ENCODE data around the gene GAMT. TPM values are rescaled to one million over a fixed set of nuclear protein-coding genes. Genes with fewer than 3 reads are reported as not detected.

The GAMT gene
- total and polyA plus RNA-seq, 2 donors (not counting 3 experiments of a cell fraction or from before 2014, with no cell fraction given), result 22.1 to 36.9 TPM

- Histone ChIP-seq H3K36me3 (ENCODE audit: control insufficient read depth in 2 of 2, extremely low read depth in 1 of 2, insufficient read depth in 2 of 2, low read length in 2 of 2) (peaks cover 7 to 42% of the 10 kb centered on the region in 2 experiments), H3K9me1 (replicated peaks; ENCODE audit: control insufficient read depth, extremely low read depth, insufficient read depth, low read length) (no peaks in the 10 kb centered on the region), H3K4me1 (ENCODE audit: control insufficient read depth, extremely low read depth, insufficient read depth, low read length) (peaks cover 6% of the 10 kb centered on the region), H3K27me3 (ENCODE audit: control insufficient read depth in 2 of 2, insufficient read depth in 2 of 2, low read length in 2 of 2) (no peaks in the 10 kb centered on the region), H4K20me1 (replicated peaks; ENCODE audit: control insufficient read depth, extremely low read depth, insufficient read depth, low read length) (no peaks in the 10 kb centered on the region), H3K79me2 (ENCODE audit: control insufficient read depth, insufficient read depth, low read length) (peaks cover 34% of the 10 kb centered on the region), H2AFZ (ENCODE audit: low read depth, low read length) (no peak overlapping the region), H3K27ac (ENCODE audit: insufficient read depth, low read depth, low read length) (no peak overlapping the region), H3K9ac (replicated peaks; ENCODE audit: extremely low read depth, insufficient read depth, low read length) (no peak overlapping the region), H3K9me3 (replicated peaks; ENCODE audit: control insufficient read depth, insufficient read depth, low read length) (no peaks in the 10 kb centered on the region), H3K4me2 (ENCODE audit: insufficient read depth, low read length) (no peak overlapping the region), H3K4me3 (replicated peaks in 1 of 3; ENCODE audit: insufficient read depth in 1 of 3, low read depth in 1 of 3, low read length in 3 of 3) (no peak overlapping the region)
- no TSS peak for BruUV-seq (replicated peaks)
- POLR2A ChIA-PET, result no interaction called here
- FAIRE-seq (no peak), DNase-seq (ENCODE audit: low read depth, low spot score) (no peak)
- dilution Hi-C loops (cut with MboI; ENCODE audit: extremely low pct_ligation_motif_present, low sequenced_read_pairs) (no loop called here), intact Hi-C loops (cut with micrococcal nuclease) (loop anchor here (1.0 to 2.0 kb wide), 3 partner anchors 23 to 158 kb away; partner anchors contain the start of gene DAZAP1)
- CTCF ChIA-PET, result interaction anchor here (0.6 to 1.6 kb wide), 4 partner anchors 23 to 417 kb away, joined by 3 to 7 read pairs (median 3); no protein-coding TSS in a partner anchor
- TF ChIP-seq MYC (IDR thresholded peaks at IDR 0.05; ENCODE audit: low read depth, low read length) (no peak), GATA2 (IDR thresholded peaks at IDR 0.05; ENCODE audit: insufficient read depth, insufficient read length, low read depth, low read length) (no peak), EZH2 (IDR thresholded peaks at IDR 0.05; ENCODE audit: borderline replicate concordance, low read depth, low read length, severe bottlenecking) (no peak), POLR2AphosphoS5 (IDR thresholded peaks at IDR 0.05; ENCODE audit: insufficient read depth, low read depth, low read length) (no peak), POLR2A (IDR thresholded peaks at IDR 0.05; ENCODE audit: low read depth, low read length) (no peak), MAX (IDR thresholded peaks at IDR 0.05; ENCODE audit: insufficient read depth, insufficient read length) (no peak), FOS (IDR thresholded peaks at IDR 0.05; ENCODE audit: borderline replicate concordance, insufficient read depth, low read length) (no peak), JUN (IDR thresholded peaks at IDR 0.05; ENCODE audit: borderline replicate concordance, insufficient read depth, insufficient read length, low read depth) (no peak)
- TF ChIP-seq, protein P1, sequence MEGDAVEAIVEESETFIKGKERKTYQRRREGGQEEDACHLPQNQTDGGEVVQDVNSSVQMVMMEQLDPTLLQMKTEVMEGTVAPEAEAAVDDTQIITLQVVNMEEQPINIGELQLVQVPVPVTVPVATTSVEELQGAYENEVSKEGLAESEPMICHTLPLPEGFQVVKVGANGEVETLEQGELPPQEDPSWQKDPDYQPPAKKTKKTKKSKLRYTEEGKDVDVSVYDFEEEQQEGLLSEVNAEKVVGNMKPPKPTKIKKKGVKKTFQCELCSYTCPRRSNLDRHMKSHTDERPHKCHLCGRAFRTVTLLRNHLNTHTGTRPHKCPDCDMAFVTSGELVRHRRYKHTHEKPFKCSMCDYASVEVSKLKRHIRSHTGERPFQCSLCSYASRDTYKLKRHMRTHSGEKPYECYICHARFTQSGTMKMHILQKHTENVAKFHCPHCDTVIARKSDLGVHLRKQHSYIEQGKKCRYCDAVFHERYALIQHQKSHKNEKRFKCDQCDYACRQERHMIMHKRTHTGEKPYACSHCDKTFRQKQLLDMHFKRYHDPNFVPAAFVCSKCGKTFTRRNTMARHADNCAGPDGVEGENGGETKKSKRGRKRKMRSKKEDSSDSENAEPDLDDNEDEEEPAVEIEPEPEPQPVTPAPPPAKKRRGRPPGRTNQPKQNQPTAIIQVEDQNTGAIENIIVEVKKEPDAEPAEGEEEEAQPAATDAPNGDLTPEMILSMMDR (IDR thresholded peaks at IDR 0.05; ENCODE audit: extremely low read depth in 1 of 2, insufficient read depth in 1 of 2, low read depth in 1 of 2, low read length in 2 of 2), result no peak
Observed at GRCh38 chr19:1437609-1438008, 36.3 kb upstream of the GAMT start.
